HepG2 (cell line): ENCODE measurements around the gene PAQR3. TPM values are rescaled to one million over a fixed set of nuclear protein-coding genes. Genes with fewer than 3 reads are reported as not detected.

Experiments used
- ATAC-seq: fragments of 200-7000 bp; cut with Tn5 transposase; 3 replicates; pipeline ENCODE4 v1.9.1; 2020; ENCODE audit warnings: mild to moderate bottlenecking, moderate library complexity
- BruUV-seq: library from RNA; stranded (reverse); fragments of 400-500 nt; replicated peaks from 2 replicates; lab custom pipeline; 2021; lab: Mats Ljungman, UMichigan
- CTCF ChIA-PET: fragments of 300-600 bp; formaldehyde crosslinking; extraction: SDS; loops from one replicate; lab custom pipeline; 2021; ENCODE audit warnings: low total read pairs, inconsistent platforms, low intra/inter-chr PET ratio; lab: Yijun Ruan, JAX
- POLR2A ChIA-PET: fragments of 350-600 bp; sonication (Branson Sonifier 250); formaldehyde crosslinking; loops from one replicate; lab custom pipeline; 2020; ENCODE audit warnings: antibody characterized with exemption, inconsistent platforms; lab: Yijun Ruan, JAX
- DNase-seq: peaks from one replicate; pipeline ENCODE4 v3.0.0-alpha.2; 2015; ENCODE audit warnings: low spot score
- FAIRE-seq: peaks from 3 replicates; lab custom pipeline; 2011; peaks lifted over from hg19 to GRCh38; lab: Jason Lieb, UNC
- H2AFZ ChIP-seq: one replicate; pipeline ENCODE4 v1.6.1; 2011; ENCODE audit warnings: low read length, inconsistent platforms
- H3K27ac ChIP-seq: fragments of 300-600 bp; 3 replicates; pipeline ENCODE4 v1.8.0; 2011; ENCODE audit warnings: mixed run types, mild to moderate bottlenecking, mixed read lengths, low read length, inconsistent platforms; ENCODE audit not compliant: insufficient read depth; ENCODE audit errors: extremely low read length
- H3K27me3 ChIP-seq, 2 experiments: fragments of 200-600 bp in 1 of 2; 2 replicates in 1 of 2; 3 replicates in 1 of 2; pipeline versions ENCODE4 v1.6.0 to v1.8.0; 2011; ENCODE audit warnings: low read length in 2 of 2, mild to moderate bottlenecking in 2 of 2, moderate library complexity in 2 of 2, inconsistent platforms in 1 of 2; ENCODE audit not compliant: insufficient read depth in 2 of 2, control insufficient read depth in 1 of 2
- H3K36me3 ChIP-seq, 2 experiments: fragments of 200-600 bp in 1 of 2; replicated peaks in 1 of 2; 2 replicates in 1 of 2; 3 replicates in 1 of 2; pipeline versions ENCODE4 v1.5.1 to v1.8.0; 2011; ENCODE audit warnings: low read length in 2 of 2, inconsistent platforms in 1 of 2; ENCODE audit not compliant: insufficient read depth in 2 of 2, control insufficient read depth in 1 of 2
- H3K4me1 ChIP-seq: 2 replicates; pipeline ENCODE4 v1.5.1; 2012; ENCODE audit warnings: low read length, inconsistent platforms; ENCODE audit not compliant: insufficient read depth
- H3K4me2 ChIP-seq: 2 replicates; pipeline ENCODE4 v1.6.0; 2011; ENCODE audit warnings: low read depth, low read length, inconsistent platforms
- H3K4me3 ChIP-seq, 3 experiments: fragments of 200-600 bp in 1 of 3; sonication (generic), shearing (Covaris generic) in 1 of 3; replicated peaks in 1 of 3; 2 replicates each; pipeline ENCODE4 v1.5.1; 2011 to 2016; ENCODE audit warnings: low read length in 3 of 3, inconsistent platforms in 2 of 3, low read depth in 2 of 3, mild to moderate bottlenecking in 2 of 3, control low read depth in 1 of 3, mixed read lengths in 1 of 3; ENCODE audit not compliant: insufficient read depth in 1 of 3
- H3K79me2 ChIP-seq: one replicate; pipeline ENCODE4 v1.6.1; 2011; ENCODE audit warnings: low read length, inconsistent platforms; ENCODE audit not compliant: insufficient read depth
- H3K9ac ChIP-seq: 2 replicates; pipeline ENCODE4 v1.6.0; 2011; ENCODE audit warnings: mild to moderate bottlenecking, low read depth, low read length, inconsistent platforms; ENCODE audit not compliant: insufficient read depth
- H3K9me3 ChIP-seq: 2 replicates; pipeline ENCODE4 v1.5.1; 2012; ENCODE audit warnings: mild to moderate bottlenecking, low read length
- H4K20me1 ChIP-seq: 2 replicates; pipeline ENCODE4 v1.6.0; 2011; ENCODE audit warnings: inconsistent platforms, mild to moderate bottlenecking, low read length, moderate library complexity; ENCODE audit not compliant: insufficient read depth
- CEBPB ChIP-seq: IDR thresholded peaks from 2 replicates; pipeline ENCODE4 v1.6.1; 2011; ENCODE audit warnings: low read depth, low read length, improper control_type of control experiment, borderline replicate concordance
- CREBL2 ChIP-seq: sonication (generic); formaldehyde crosslinking; IDR thresholded peaks from 2 replicates; pipeline ENCODE4 v1.8.1; 2023; ENCODE audit warnings: missing genetic modification reagents, mild to moderate bottlenecking, borderline replicate concordance
- EZH2 ChIP-seq: conservative IDR thresholded peaks from 2 replicates; pipeline ENCODE4 v1.6.1; 2012; ENCODE audit warnings: mild to moderate bottlenecking, low read depth, low read length, moderate library complexity
- GABPB1 ChIP-seq: IDR thresholded peaks from 2 replicates; pipeline ENCODE4 v1.6.1; 2016; ENCODE audit warnings: mild to moderate bottlenecking, missing genetic modification reagents, moderate library complexity, missing compliant biosample characterization
- HMGA1 ChIP-seq: sonication (generic); formaldehyde crosslinking; conservative IDR thresholded peaks from 2 replicates; pipeline ENCODE4 v1.4.0; 2020; ENCODE audit warnings: missing genetic modification reagents
- RARA ChIP-seq: IDR thresholded peaks from 2 replicates; pipeline ENCODE4 v1.6.1; 2016; ENCODE audit warnings: missing genetic modification reagents, missing compliant biosample characterization
- RBM39 ChIP-seq: fragments of 200-400 bp; formaldehyde crosslinking; IDR thresholded peaks from one replicate; pipeline ENCODE4 v1.6.1; 2018; ENCODE audit warnings: antibody characterized with exemption, mild to moderate bottlenecking, low read depth, low read length; ENCODE audit not compliant: poor library complexity, severe bottlenecking
- SIN3A ChIP-seq: IDR thresholded peaks from 2 replicates; pipeline ENCODE4 v1.6.1; 2011; ENCODE audit warnings: low read depth, mild to moderate bottlenecking, control low read depth, low read length, borderline replicate concordance
- SOX13 ChIP-seq, 3 experiments: fragments of 450-650 bp in 1 of 3; sonication (generic) in 1 of 3; formaldehyde crosslinking in 1 of 3; IDR thresholded peaks in 2 of 3; conservative IDR thresholded peaks in 1 of 3; 2 replicates each; pipeline versions ENCODE4 v1.5.0 to v1.6.1; 2016 to 2020; ENCODE audit warnings: antibody characterized with exemption in 1 of 3, mild to moderate bottlenecking in 1 of 3, missing compliant biosample characterization in 1 of 3, missing genetic modification reagents in 1 of 3, moderate library complexity in 1 of 3
- ZNF207 ChIP-seq: fragments of 450-650 bp; IDR thresholded peaks from 2 replicates; pipeline ENCODE4 v1.6.1; 2016; ENCODE audit warnings: antibody characterized with exemption, borderline replicate concordance
- ZNF34 ChIP-seq: sonication (generic); formaldehyde crosslinking; IDR thresholded peaks from 2 replicates; pipeline ENCODE4 v1.4.0; 2020; ENCODE audit warnings: mild to moderate bottlenecking, missing genetic modification reagents, borderline replicate concordance
- ZNF572 ChIP-seq: sonication (generic); formaldehyde crosslinking; IDR thresholded peaks from 2 replicates; pipeline ENCODE4 v1.5.1; 2020; ENCODE audit warnings: mild to moderate bottlenecking, missing genetic modification reagents
- ZNF773 ChIP-seq: sonication (generic); formaldehyde crosslinking; IDR thresholded peaks from 2 replicates; pipeline ENCODE4 v1.4.0; 2020; ENCODE audit warnings: missing genetic modification reagents, borderline replicate concordance
- ZNF816 ChIP-seq: sonication (generic); formaldehyde crosslinking; IDR thresholded peaks from 2 replicates; pipeline ENCODE4 v1.8.0; 2022; ENCODE audit warnings: missing genetic modification reagents, mild to moderate bottlenecking, borderline replicate concordance
- WGBS: methylation state at CpG from one replicate; pipeline ENCODE4 v1.1.6; 2017; ENCODE audit warnings: low lambda C conversion rate; 5-methylcytosine and 5-hydroxymethylcytosine counted together
- in situ Hi-C: cut with HindIII; loops from 2 replicates; pipeline ENCODE4 v1.10.0; 2017; ENCODE audit warnings: low pct_unique_long_range_greater_than_20kb; ENCODE audit not compliant: extremely low pct_ligation_motif_present
- intact Hi-C: fragments of 100-400 bp; cut with micrococcal nuclease; formaldehyde crosslinking; loops from one replicate; pipeline ENCODE4 v1.10.0; 2022; ENCODE audit not compliant: unreplicated experiment
- polyA plus RNA-seq, 8 experiments: library from polyadenylated mRNA; depleted of rRNA in 3 of 8; stranded (reverse) in 7 of 8; unstranded in 1 of 8; fragments of >200 nt; fragmentation: Illumina TruSeq in 4 of 8; extraction: Trizol in 4 of 8; gene quantifications; 2 replicates each; pipeline versions ENCODE4 v1.2.1 to v1.2.3, GENCODE V29; 2011 to 2016; ENCODE audit warnings: low read depth in 4 of 8, missing spikeins in 1 of 8, mixed read lengths in 1 of 8; ENCODE audit not compliant: insufficient read depth in 1 of 8
- total RNA-seq, 5 experiments: library from RNA; depleted of rRNA; stranded (reverse); fragments of >200 nt; fragmentation: Illumina TruSeq; extraction: Trizol; gene quantifications; 2 replicates each; pipeline ENCODE4 v1.2.3, GENCODE V29; 2016; ENCODE audit warnings: low read depth in 1 of 5
- TF ChIP-seq, protein P1 (sequence below): sonication (generic); formaldehyde crosslinking; IDR thresholded peaks from 2 replicates; pipeline ENCODE4 v1.5.0; 2020; ENCODE audit warnings: missing genetic modification reagents, mild to moderate bottlenecking, borderline replicate concordance

PAQR3 gene
- total and polyA plus RNA-seq, 2 of the 13 experiments (the other 11 are each of a cell fraction or from before 2014, with no cell fraction given), result 9.9 to 13.6 TPM

- intact Hi-C loops, result no loop called here
- Histone ChIP-seq H3K27ac (no peak overlapping the region), H4K20me1 (no peaks in the 10 kb centered on the region), H3K9me3 (no peaks in the 10 kb centered on the region), H3K27me3 (no peaks in the 10 kb centered on the region), H3K4me3 (no peak overlapping the region), H3K4me2 (no peak overlapping the region), H3K9ac (no peak overlapping the region), H3K4me1 (no peaks in the 10 kb centered on the region), H3K36me3 (peaks cover 3 to 19% of the 10 kb centered on the region in 2 experiments; a peak in 3 of 5 replicates), H3K79me2 (no peaks in the 10 kb centered on the region), H2AFZ (no peak overlapping the region)
- in situ Hi-C loops, result no loop called here
- ATAC-seq, result no peak
- BruUV-seq, result no TSS peak
- TF ChIP-seq GABPB1 (CRISPR knock-in tag), result no peak
- TF ChIP-seq CEBPB, result peak; percentile 46; the same call in 1 of the 2 replicates
- no peak for TF ChIP-seq EZH2
- TF ChIP-seq ZNF34 (CRISPR knock-in tag), result no peak
- no peak for TF ChIP-seq ZNF207
- FAIRE-seq, result no peak
- DNase-seq, result no peak
- ChIA-PET POLR2A (no interaction called here), CTCF (no interaction called here)
- 97% methylated on average over 5 of the region's 5 CpGs for WGBS
Measured at GRCh38 chr4:78876568-78877320, 62.5 kb downstream of the PAQR3 start.

DNA sequence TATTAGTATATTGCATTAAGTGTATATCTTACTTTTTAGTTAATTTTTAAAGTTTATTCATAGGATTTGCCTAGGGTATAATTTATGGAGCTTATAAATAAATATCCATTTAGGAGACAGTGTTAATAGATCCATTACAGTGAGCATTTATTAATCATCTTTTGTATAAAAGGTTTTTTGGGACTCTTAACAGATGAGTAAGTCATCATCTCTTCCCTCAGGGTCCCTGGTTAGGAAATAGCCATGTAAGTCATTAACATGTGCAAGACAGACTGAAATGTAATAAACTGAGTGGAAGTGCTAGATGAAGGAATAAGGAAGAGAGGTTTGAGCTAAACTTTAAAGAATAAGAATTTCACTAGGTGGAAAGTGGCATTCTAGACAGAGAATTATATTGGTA, 69.2 kb downstream of the PAQR3 start:
- Histone ChIP-seq H3K9me3 (no peaks in the 10 kb centered on the region), H4K20me1 (no peaks in the 10 kb centered on the region), H3K27ac (no peak overlapping the region), H3K27me3 (no peaks in the 10 kb centered on the region), H3K4me3 (no peak overlapping the region), H3K79me2 (no peaks in the 10 kb centered on the region), H3K9ac (no peak overlapping the region), H3K36me3 (peaks cover 3 to 27% of the 10 kb centered on the region in 2 experiments; a peak in 3 of 5 replicates), H2AFZ (no peak overlapping the region), H3K4me1 (peaks cover 2% of the 10 kb centered on the region; the same call in 1 of the 2 replicates), H3K4me2 (no peak overlapping the region)
- BruUV-seq, result no TSS peak
- intact Hi-C loops (no loop called here), in situ Hi-C loops (loop anchor here (25.0 kb wide), 1 partner anchor 908 kb away; no protein-coding TSS in a partner anchor)
- DNase-seq, result no peak
- ChIA-PET POLR2A (no interaction called here), CTCF (no interaction called here)
- no peak for ATAC-seq
- FAIRE-seq, result no peak
- TF ChIP-seq SIN3A (no peak), HMGA1 (CRISPR knock-in tag) (no peak), RBM39 (no peak), RARA (CRISPR knock-in tag) (no peak), CREBL2 (CRISPR knock-in tag) (no peak), ZNF773 (no peak), ZNF572 (CRISPR knock-in tag) (no peak), ZNF816 (CRISPR knock-in tag) (no peak), SOX13 (IDR thresholded peaks at IDR 0.05) (no peak), SOX13 (CRISPR knock-in tag; conservative IDR thresholded peaks at IDR 0.05 in 1 of 2, IDR thresholded peaks at IDR 0.05 in 1 of 2) (no peak)
- TF ChIP-seq, protein P1, sequence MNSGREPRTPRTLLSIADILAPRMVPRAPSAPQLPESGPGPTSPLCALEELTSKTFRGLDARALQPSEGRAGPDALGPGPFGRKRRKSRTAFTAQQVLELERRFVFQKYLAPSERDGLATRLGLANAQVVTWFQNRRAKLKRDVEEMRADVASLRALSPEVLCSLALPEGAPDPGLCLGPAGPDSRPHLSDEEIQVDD, result no peak
